Activated T-cell treated with anti-CD3 and anti-CD28 coated beads for 24 hours (primary cell): ENCODE results near the gene DELE1.
A peak's percentile ranks its signal among the peaks of the same experiment; 100 is the strongest.

Experiments used
- DNase-seq: peaks from one replicate; pipeline ENCODE4 v3.0.0-alpha.2; 2020; ENCODE audit warnings: low read depth

The DELE1 gene

DNA sequence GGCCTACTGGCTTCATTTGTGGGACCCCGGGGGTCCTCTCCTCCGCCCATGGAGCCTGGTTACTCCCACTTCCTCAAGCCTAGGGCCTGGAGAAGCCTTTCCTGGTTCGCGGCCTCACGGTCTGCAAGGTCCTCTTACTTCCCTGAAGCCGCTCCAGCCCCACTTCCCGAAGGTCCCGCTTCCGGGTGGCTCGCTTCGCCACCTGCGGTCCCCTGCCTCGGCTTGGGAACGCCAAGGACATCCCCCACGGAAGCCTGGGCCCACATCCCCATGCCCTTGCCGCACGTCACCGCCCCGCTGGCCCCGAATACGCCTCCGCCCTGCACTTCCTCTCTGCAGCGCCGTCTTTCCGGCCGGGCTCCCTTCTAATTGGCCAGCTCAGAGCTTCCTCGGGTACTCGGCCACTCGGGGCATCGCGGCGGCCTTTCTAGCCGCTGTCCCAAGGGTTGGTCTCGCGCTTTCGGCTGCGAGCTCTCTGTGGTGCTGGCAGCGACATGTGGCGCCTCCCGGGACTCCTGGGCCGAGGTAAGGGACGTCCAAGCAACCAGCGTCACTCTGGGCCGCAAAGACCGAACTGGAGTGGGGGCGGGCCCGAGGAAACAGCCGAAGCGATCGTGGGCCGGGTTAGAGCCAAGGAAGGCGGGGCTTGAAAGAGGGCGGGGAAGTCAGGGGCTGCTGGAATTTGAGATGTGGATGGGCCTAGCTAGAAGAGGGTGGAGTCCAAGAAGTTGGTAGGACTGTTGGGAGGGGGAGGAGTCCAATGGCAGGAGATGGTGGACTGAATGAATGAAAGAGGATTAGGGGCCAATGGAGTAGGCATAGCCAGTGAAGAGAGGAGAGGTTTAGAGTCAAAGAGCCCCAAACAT is at the start of gene DELE1:
DELE1 (plus strand) TSS at position 424 of the 866 bp plus-strand sequence; CDS start at position 495, 71 bp downstream.
- peak; percentile 96 for DNase-seq

DNA sequence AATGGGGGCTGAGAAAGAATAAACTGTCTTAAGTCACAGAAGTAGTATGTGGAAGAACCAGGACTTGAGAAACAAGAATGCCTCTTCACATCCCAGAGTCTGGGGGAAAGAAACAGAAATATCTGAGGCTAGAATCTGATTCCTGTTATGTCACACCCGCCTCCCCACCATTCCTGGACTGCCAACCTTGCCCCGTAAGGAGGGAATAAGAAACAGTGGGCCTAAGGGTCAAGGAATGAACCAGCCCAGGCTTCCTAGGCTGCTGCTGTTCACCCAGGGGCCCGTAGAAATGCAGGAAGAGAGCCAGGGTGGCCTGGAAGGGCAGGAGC is 49.8 kb upstream of the DELE1 start:
- no peak for DNase-seq

- DNase-seq = no peak
Observed at GRCh38 chr5:141874262-141874964, 49.3 kb upstream of the DELE1 start.

DNA sequence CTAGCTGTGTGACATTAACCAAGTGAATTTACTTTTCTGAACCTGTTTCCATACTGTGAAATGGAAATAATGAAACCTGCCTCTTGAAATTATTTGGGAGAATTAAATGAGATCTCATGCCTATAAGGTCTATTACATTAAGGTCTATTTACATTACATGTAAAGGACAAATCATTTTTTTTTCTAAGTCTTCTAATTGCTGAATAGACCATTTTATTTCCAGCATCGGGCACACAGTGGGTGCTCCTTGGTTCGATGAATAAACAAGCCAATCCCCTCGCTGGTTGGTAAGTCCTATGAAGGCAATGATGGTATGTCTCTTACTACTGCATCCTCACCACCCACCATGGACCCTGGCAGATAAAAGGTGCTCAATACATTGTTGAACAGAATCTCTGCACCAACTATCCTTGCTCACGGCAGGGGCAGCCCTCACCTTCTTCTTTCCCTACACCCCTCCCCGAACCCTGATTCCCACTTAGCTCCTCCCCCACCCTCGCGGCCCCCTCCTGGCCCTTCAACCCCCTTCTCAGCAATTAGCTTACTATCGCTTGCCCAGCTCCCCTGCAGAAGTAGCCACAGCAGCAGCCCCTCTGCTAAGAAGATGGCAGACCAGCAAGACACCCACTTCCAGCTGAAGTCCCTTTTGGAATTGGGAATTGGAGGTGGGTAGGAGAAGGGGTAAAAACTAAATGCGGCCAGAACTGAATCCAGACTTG is 48.5 kb upstream of the DELE1 start:
- no peak for DNase-seq

DNA sequence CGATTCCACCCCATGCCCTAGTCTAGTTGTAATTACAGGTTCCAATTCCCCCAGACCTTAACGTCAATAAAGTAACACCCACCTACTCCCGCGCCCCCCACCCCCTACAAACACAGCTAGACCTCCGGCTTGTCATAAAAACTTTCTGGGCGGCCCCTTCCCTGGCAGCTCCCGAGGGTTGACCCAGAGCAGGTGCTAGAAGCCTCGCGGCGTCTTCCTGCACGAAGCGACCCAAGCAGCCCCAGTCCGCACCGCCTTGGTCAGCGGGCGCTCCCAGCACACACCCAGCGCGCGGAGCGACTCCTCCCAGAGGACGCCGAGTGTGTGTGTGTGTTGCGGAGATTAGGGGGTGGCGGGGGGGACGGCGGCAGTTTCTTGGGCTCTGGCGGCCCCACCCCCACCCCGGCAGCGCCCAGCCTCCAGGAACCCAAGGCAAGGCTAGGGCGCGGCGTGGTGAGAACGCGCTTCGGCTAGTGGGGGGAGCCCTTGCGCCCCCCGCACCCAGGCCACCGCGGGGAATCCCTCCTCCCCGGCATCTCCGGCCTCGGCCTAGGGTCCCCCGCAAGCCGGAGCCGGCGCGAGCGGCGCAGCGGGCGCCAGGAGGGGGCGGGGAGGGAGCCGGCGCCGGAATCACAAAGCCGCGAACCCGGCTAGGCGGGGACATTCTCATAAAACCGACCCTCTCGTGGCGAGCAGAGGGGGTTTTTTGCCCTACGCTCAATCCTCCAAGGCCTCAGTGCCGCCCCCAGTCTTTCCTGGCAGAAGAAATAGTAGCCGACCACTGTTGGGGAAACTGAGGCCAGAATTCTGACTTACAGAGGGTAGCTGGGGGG is 47.7 kb upstream of the DELE1 start:
- DNase-seq = no peak

GRCh38 chr5:141876628-141877355 is 46.9 kb upstream of the DELE1 start:
- no peak for DNase-seq

DNA sequence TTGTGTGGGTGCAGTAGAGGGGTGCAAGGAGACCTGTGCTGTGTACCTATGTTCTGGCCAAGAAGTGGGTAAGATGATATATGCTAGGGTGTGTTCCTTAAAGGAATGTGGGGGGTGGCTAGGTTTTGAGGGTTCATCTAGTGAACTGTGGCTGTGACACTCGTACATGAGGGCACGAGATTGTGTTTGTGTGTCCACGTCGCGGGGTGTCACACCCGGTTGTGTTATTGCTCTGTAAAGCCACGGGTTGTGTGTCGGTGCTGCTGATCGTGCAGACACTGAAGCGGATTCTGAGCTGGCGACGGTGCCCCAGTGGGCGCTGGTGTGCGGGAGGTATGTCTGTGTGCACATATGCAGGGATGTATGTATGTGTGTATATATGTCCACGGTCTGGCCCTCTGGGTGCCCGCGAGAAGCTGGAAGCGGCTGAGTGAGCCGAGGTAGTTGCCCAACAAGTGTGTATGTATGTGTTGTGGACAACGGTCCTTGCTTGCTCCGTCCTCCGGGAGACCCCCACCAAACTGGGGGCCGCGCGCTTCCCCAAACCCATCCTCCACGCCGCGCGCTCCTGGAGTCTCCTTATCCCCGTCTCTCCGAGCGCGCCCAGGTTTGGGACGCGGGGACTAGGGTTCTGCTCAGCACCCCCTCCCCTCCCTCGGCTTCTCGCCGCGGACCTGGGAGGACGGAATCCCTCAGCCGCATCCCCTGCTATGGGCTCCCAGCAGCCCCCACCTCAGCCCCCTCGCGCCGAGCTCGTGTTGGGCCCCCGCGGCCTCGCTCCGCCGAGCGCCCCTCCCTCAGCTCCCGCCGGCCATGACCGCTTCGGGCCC is 46.1 kb upstream of the DELE1 start:
- no peak for DNase-seq

DNA sequence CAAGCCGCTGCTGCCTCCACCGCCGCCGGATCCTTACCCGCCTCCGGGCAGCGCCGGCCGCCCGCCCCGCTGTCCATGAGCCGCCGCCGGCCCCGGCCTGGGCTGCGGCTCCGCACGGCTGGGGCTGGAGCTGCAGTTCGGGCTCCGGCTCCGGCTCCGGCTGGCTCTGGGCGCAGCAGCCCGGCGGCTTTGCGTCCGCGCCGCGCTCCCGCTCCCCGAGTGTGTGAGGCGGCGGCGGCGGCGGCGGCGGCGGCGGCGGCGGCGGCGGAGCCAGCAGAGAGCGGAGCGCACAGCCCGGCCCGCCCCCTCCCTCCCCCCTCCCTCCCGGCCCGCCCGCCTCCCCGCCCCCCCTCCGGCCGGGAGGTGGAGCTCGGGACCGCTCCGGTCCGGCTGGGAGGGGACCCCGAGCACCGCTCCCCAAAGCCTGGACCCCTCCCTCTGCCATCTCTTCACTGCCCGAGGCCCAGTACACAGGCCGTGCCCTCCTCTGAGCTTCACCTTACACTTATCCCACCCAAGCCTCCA is 45.4 kb upstream of the DELE1 start, which contains the start of gene PCDH1:
PCDH1 (minus strand) TSS at position 225 of the 525 bp plus-strand sequence; CDS start at position 77, 148 bp downstream.
- DNase-seq = no peak

DNA sequence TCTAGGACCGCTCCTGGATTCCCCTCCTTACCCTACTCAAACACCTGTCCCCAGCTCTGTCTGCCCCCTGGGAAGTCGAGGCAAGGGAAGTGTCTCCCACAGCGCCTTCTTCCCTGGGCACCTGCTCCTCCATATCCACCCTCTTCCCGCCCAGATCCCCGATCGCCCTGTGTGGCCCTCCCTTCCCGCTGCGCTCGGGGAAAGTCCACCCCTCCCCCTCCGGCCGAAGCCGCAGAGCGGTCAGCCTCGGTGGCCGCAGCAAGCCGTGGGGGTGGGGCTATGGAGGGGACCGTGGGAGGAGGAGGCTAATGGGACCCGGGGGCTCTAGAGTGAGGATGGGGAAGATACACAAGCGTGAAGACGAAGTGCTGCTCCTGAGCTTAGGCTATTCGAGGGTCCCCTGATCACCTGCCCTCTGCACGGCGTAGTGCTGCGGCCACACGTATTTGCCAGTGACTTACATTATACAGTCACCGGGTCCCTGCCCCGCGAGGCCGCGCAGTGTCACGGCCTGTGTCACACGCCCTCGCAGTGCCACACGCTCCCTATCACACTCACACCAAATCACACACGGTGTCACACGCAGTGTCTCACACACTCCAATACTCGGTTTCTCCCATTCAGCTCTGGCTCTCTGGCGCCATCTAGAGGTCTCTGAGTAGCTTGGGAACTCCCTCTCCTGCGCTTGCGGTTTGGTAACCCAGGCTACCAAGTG is 44.8 kb upstream of the DELE1 start:
- DNase-seq = peak; percentile 82

GRCh38 chr5:141879426-141879759 is 44.3 kb upstream of the DELE1 start:
- no peak for DNase-seq

- no peak for DNase-seq
Observed at GRCh38 chr5:141879941-141880738, 43.5 kb upstream of the DELE1 start.

- no peak for DNase-seq
Observed at GRCh38 chr5:141880961-141881801, 42.5 kb upstream of the DELE1 start.

DNA sequence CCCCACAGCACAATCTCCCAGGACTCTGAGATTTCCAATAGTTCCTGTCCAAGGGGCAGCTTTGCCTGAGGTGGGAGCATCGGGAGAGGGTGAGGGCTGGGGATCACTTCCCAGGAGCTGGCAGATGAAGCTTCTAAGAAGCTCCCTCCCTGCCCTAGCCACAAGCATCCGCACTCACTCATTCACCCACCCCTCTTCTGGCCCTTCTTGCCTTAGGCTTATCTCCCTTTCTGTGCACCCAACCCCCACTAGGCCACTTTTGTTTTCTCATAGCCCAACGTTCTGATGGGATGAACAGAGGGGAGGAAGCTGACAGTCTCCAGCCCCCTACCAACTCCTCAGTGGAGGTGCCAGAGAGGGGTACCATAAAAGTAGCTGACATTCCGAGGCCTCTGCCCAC is 41.8 kb upstream of the DELE1 start:
- DNase-seq = no peak

- no peak for DNase-seq
Observed at GRCh38 chr5:141882594-141883183, 41.0 kb upstream of the DELE1 start.

GRCh38 chr5:141883184-141883891 is 40.3 kb upstream of the DELE1 start:
- DNase-seq = no peak

- DNase-seq = no peak
Observed at GRCh38 chr5:141883892-141884318, 39.8 kb upstream of the DELE1 start.
